Tibial nerve (tissue), 4 donors: ENCODE results near the gene DMTF1. TPM values are rescaled to one million over a fixed set of nuclear protein-coding genes. Genes with fewer than 3 reads are reported as not detected.

ENCODE experiments used
- DNase-seq, 2 donors: peaks; one replicate each; pipeline ENCODE4 v3.0.0-alpha.2; 2019; ENCODE audit warnings: low spot score in 2 of 2
- H3K27ac ChIP-seq, 4 donors: fragments of 200-600 bp; sonication (generic) in 3 of 4; one replicate each; pipeline ENCODE4 v1.5.1; 2017 to 2019; ENCODE audit warnings: mild to moderate bottlenecking in 1 of 4
- H3K27me3 ChIP-seq, 2 donors: fragments of 200-600 bp; sonication (generic) in 1 of 2; one replicate each; pipeline versions ENCODE4 v1.5.1 to v1.6.0; 2017 to 2019
- H3K36me3 ChIP-seq, 3 donors: fragments of 200-600 bp; sonication (generic); one replicate each; pipeline ENCODE4 v1.5.1; 2018 to 2019
- H3K4me1 ChIP-seq, 4 donors: fragments of 200-600 bp; sonication (generic) in 3 of 4; one replicate each; pipeline ENCODE4 v1.5.1; 2017 to 2019
- H3K4me3 ChIP-seq, 4 donors: fragments of 200-600 bp; sonication (generic) in 3 of 4; one replicate each; pipeline ENCODE4 v1.5.1; 2017 to 2019; ENCODE audit warnings: mild to moderate bottlenecking in 1 of 4, moderate library complexity in 1 of 4
- H3K9me3 ChIP-seq, 4 donors: fragments of 200-600 bp; sonication (generic) in 3 of 4; one replicate each; pipeline ENCODE4 v1.5.1; 2017 to 2019
- EP300 ChIP-seq, 2 donors: sonication (generic); formaldehyde crosslinking; IDR thresholded peaks; one replicate each; pipeline ENCODE4 v1.6.1; 2017; ENCODE audit warnings: antibody characterized with exemption in 2 of 2, mild to moderate bottlenecking in 1 of 2
- POLR2A ChIP-seq, 2 donors: fragments of 450-650 bp; IDR thresholded peaks; one replicate each; pipeline ENCODE4 v1.6.1; 2017; ENCODE audit warnings: antibody characterized with exemption in 2 of 2, mild to moderate bottlenecking in 2 of 2, moderate library complexity in 2 of 2
- WGBS, 2 donors: methylation state at CpG; one replicate each; pipeline ENCODE4 v1.1.5; 2018; 5-methylcytosine and 5-hydroxymethylcytosine counted together
- total RNA-seq, 4 donors: library from RNA; depleted of rRNA; stranded (reverse); fragments of >200 nt; gene quantifications; one replicate each; pipeline ENCODE4 v1.1.0, GENCODE V29; 2016
- TF ChIP-seq, protein P1 (sequence below), 5 experiments: fragments of 200-600 bp in 3 of 5; fragments of 450-650 bp in 2 of 5; sonication (generic) in 3 of 5; IDR thresholded peaks; one replicate each; pipeline ENCODE4 v1.5.1; 2016 to 2019; ENCODE audit warnings: antibody characterized with exemption in 5 of 5, mild to moderate bottlenecking in 3 of 5, moderate library complexity in 2 of 5

The DMTF1 gene
- total RNA-seq, 4 donors from 2014 or later: 111 to 142 (median 133) TPM

DNA sequence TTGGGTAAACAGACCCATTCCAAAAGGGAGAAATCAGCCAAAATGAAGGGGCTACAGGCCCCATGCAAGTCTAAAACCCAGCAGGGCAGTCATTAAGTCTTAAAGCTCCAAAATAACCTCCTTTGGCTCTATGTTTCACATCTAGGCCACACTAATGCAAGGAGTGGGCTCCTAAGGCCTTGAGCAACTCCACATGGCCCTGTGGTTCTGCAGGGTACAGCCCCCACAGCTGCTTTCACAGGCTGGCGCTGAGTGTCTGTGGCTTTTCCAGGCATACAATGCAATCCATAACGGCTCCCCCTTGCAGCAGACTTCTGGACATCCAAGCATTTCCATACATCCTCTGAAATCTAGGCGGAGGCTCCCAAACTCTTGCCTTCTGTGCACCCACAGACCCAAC lies 58.3 kb downstream of the DMTF1 start:
- no peak overlapping the region for H3K27ac ChIP-seq
- peaks cover 0 to 29% (median 15%) of the 10 kb centered on the region in 4 donors for H3K4me1 ChIP-seq
- peaks cover 0 to 16% (median 0%) of the 10 kb centered on the region in 4 donors for H3K9me3 ChIP-seq
- no peak for DNase-seq
- TF ChIP-seq EP300 (IDR thresholded peaks at IDR 0.05): no peak
- TF ChIP-seq POLR2A (IDR thresholded peaks at IDR 0.05): no peak
- TF ChIP-seq, protein P1, sequence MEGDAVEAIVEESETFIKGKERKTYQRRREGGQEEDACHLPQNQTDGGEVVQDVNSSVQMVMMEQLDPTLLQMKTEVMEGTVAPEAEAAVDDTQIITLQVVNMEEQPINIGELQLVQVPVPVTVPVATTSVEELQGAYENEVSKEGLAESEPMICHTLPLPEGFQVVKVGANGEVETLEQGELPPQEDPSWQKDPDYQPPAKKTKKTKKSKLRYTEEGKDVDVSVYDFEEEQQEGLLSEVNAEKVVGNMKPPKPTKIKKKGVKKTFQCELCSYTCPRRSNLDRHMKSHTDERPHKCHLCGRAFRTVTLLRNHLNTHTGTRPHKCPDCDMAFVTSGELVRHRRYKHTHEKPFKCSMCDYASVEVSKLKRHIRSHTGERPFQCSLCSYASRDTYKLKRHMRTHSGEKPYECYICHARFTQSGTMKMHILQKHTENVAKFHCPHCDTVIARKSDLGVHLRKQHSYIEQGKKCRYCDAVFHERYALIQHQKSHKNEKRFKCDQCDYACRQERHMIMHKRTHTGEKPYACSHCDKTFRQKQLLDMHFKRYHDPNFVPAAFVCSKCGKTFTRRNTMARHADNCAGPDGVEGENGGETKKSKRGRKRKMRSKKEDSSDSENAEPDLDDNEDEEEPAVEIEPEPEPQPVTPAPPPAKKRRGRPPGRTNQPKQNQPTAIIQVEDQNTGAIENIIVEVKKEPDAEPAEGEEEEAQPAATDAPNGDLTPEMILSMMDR (IDR thresholded peaks at IDR 0.05): no peak
- 82 to 88% methylated on average over 2 to 3 of the region's 3 CpGs for WGBS, 2 donors
- H3K36me3 ChIP-seq: peaks cover 0 to 30% (median 0%) of the 10 kb centered on the region in 3 donors
- H3K27me3 ChIP-seq: no peaks in the 10 kb centered on the region
- H3K4me3 ChIP-seq: no peak overlapping the region

DNA sequence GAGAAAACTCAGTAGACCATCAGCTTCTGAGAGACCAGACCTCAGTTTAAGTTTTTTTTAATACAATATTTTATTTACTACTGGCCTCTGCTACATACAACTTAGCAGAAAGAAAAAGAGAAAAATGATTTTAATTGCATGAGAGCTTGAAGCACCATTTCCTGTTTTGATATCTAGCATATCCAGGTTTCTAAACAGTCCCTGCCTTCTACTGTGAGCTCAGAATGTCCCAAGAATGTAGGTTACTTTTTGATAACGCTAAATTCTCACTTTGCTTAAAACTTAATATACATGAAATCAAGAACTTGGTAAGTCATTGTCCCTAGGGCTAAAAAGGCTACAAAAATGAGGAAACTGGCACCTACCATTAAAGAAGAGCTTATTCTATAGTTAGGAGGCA lies 60.2 kb downstream of the DMTF1 start:
- 83 to 96% methylated on average over 1 of the region's 1 CpG for WGBS, 2 donors
- Histone ChIP-seq H3K27me3 (no peaks in the 10 kb centered on the region), H3K36me3 (peaks cover 0 to 16% (median 0%) of the 10 kb centered on the region in 3 donors), H3K9me3 (no peaks in the 10 kb centered on the region), H3K4me3 (no peak overlapping the region), H3K27ac (no peak overlapping the region), H3K4me1 (peaks cover 0 to 40% (median 22%) of the 10 kb centered on the region in 4 donors)
- DNase-seq: no peak
- TF ChIP-seq POLR2A (IDR thresholded peaks at IDR 0.05): no peak
- TF ChIP-seq EP300 (IDR thresholded peaks at IDR 0.05): no peak
- TF ChIP-seq, protein P1 (IDR thresholded peaks at IDR 0.05): no peak

DNA sequence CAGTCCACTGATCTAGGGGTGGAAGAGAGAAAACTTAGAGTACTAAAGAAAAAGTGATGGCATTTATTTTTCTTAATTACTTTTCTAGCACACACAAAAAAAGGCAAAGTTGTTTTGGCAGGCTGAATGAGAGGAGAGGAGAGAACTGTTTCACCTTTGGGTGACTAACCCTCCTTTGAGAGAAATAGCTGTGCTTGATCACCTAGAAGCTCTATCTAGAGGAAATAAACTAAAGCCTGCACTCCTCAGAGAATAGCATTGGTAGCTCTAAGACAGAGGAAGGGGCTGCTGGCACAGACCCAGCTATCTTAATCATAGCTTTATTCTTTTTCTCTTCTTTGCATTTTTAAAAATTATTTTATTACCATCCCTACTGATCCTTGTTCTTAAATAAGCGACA lies 61.0 kb downstream of the DMTF1 start:
- Histone ChIP-seq H3K36me3 (peaks cover 0 to 10% (median 0%) of the 10 kb centered on the region in 3 donors), H3K4me3 (no peak overlapping the region), H3K27ac (no peak overlapping the region), H3K27me3 (no peaks in the 10 kb centered on the region), H3K4me1 (peaks cover 0 to 46% (median 25%) of the 10 kb centered on the region in 4 donors), H3K9me3 (no peaks in the 10 kb centered on the region)
- 98 to 100% methylated on average over 1 of the region's 1 CpG for WGBS, 2 donors
- TF ChIP-seq EP300 (IDR thresholded peaks at IDR 0.05) (no peak), POLR2A (IDR thresholded peaks at IDR 0.05) (no peak)
- TF ChIP-seq, protein P1 (IDR thresholded peaks at IDR 0.05): no peak
- no peak for DNase-seq

DNA sequence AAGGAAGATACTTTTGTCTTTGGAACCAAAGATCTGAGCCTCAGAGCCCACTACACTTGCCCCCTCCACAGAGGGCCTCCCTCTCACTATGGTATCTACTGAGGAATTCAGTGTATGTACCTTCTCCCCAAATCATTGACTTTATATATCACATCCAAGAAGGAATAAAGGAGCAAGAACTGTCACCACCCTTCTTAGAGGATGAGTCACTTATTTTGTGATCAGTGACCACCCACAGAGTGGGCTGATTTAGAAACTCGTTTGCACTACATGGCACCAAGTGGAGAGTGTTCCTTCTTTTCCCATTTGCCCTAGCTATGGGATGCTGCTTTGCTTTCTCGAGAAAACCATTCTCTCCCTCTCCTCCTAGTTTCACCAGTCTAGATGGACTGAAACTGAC lies 61.6 kb downstream of the DMTF1 start:
- 57 to 62% methylated on average over 2 of the region's 2 CpGs for WGBS, 2 donors
- no peak overlapping the region for H3K27ac ChIP-seq
- no peaks in the 10 kb centered on the region for H3K27me3 ChIP-seq
- no peaks in the 10 kb centered on the region for H3K9me3 ChIP-seq
- H3K4me1 ChIP-seq: peaks cover 0 to 52% (median 30%) of the 10 kb centered on the region in 4 donors
- H3K4me3 ChIP-seq: no peak overlapping the region
- TF ChIP-seq, protein P1 (IDR thresholded peaks at IDR 0.05): no peak
- TF ChIP-seq POLR2A (IDR thresholded peaks at IDR 0.05) (no peak), EP300 (IDR thresholded peaks at IDR 0.05) (no peak)
- peaks cover 0 to 4% (median 0%) of the 10 kb centered on the region in 3 donors for H3K36me3 ChIP-seq
- DNase-seq: no peak

DNA sequence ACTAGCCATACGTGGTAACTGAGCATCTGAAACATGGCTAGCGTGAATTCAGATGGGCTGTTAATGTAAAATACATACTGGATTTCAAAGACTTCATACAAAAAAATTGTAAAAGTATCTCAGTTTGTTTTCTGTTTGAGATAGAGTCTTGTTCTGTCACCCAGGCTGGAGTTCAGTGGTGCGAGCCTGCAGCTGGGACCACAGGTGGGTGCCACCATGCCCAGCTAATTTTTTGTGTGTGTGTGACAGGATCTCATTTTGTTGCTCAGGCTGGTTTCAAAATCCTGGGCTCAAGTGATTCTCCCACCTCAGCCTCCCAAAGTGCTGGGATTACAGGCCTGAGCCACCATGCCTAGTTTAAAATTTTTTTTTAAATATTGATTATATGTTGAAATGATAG lies 62.8 kb downstream of the DMTF1 start:
- 96 to 99% methylated on average over 3 of the region's 3 CpGs for WGBS, 2 donors
- Histone ChIP-seq H3K9me3 (no peaks in the 10 kb centered on the region), H3K27me3 (no peaks in the 10 kb centered on the region), H3K27ac (no peak overlapping the region), H3K4me1 (peaks cover 0 to 52% (median 31%) of the 10 kb centered on the region in 4 donors), H3K36me3 (no peaks in the 10 kb centered on the region), H3K4me3 (no peak overlapping the region)
- TF ChIP-seq POLR2A (IDR thresholded peaks at IDR 0.05): no peak
- no peak for DNase-seq
